ENCODE results near the gene FN3KRP. TPM values are rescaled to one million over a fixed set of nuclear protein-coding genes. Genes with fewer than 3 reads are reported as not detected.

The FN3KRP gene
- total RNA-seq, 4 donors from 2014 or later = 11.5 to 27.5 (median 17.3) TPM

DNA sequence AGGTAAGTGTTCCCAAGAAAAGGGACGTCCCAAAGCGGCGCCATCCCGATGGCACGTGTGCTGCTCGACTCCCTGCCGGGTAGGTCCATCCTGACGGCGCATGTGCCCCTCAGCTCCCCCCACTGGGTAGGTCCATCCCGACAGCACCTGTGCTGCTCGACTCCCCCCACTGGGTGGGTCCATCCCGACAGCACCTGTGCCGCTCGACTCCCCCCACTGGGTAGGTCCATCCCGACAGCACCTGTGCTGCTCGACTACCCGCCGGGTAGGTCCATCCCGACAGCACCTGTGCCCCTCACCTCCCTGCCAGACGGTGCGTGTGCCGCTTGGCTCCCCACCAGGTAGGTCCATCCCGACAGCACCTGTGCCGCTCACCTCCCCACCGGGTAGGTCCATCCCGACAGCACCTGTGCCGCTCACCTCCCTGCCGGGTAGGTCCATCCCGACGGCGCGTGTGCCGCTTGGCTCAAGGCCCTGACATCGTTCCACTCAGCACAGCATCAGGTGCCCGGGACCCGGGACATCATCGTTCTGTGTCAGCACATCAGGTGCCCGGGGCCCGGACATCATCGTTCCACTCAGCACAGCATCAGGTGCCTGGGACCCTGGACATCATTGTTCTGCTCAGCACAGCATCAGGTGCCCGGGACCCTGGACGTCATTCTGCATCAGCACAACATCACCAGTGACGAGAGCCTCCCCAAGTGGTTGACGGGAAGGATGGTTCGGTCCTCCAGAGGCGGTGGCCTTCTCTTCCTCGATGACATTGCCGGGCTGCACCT lies 13.2 kb downstream of the FN3KRP start:
- 86% methylated on average over 34 of the region's 48 CpGs for WGBS
- intact Hi-C loops (cut with DNase I) = no loop called here
- DNase-seq (ENCODE audit: extremely low spot score) = no peak
- no peak overlapping the region for H3K4me3 ChIP-seq
- TF ChIP-seq POLR2AphosphoS5 (IDR thresholded peaks at IDR 0.05) (no peak), EP300 (IDR thresholded peaks at IDR 0.05) (no peak), POLR2A (IDR thresholded peaks at IDR 0.05; ENCODE audit: low read depth) (no peak)
- TF ChIP-seq, protein P1, sequence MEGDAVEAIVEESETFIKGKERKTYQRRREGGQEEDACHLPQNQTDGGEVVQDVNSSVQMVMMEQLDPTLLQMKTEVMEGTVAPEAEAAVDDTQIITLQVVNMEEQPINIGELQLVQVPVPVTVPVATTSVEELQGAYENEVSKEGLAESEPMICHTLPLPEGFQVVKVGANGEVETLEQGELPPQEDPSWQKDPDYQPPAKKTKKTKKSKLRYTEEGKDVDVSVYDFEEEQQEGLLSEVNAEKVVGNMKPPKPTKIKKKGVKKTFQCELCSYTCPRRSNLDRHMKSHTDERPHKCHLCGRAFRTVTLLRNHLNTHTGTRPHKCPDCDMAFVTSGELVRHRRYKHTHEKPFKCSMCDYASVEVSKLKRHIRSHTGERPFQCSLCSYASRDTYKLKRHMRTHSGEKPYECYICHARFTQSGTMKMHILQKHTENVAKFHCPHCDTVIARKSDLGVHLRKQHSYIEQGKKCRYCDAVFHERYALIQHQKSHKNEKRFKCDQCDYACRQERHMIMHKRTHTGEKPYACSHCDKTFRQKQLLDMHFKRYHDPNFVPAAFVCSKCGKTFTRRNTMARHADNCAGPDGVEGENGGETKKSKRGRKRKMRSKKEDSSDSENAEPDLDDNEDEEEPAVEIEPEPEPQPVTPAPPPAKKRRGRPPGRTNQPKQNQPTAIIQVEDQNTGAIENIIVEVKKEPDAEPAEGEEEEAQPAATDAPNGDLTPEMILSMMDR (IDR thresholded peaks at IDR 0.05) = no peak
- peaks cover under 1 to 5% (median 4%) of the 10 kb centered on the region in 4 donors for H3K4me1 ChIP-seq
- H3K9me3 ChIP-seq = peaks cover 0 to 5% (median 0%) of the 10 kb centered on the region in 4 donors
- H3K27me3 ChIP-seq = no peaks in the 10 kb centered on the region
- peaks cover 9 to 57% (median 42%) of the 10 kb centered on the region in 4 donors for H3K36me3 ChIP-seq
- H3K27ac ChIP-seq (replicated peaks in 1 of 4) = no peak overlapping the region

DNA sequence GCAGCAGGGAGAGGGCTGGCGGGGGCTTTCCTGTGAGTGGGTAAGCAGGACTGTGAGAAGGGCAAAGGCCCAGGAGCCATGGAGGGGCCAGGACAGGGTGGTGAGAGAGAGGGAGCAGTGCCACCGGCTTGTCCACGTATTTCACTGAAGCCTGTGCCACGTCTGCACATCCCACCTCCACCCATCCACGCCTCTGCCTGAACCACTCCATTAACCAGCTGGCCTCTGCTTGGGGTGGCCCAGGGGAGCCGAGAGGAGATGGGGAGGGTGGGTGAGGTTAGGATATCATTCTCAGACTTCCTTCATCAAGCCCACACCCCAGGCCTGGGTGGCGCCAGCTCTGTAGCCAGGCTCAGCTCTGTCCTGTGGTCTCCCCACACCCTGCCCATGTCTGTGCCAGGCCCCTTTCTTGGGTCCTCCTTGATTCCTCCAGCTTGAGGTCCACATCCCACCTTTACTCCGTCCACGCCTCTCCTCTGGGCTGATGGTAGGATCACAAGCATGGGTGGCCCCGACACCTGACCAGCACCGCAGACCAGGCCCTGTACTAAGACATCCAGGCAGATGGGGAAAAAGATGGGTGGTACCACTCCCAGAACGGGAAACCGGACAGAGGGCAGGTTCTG lies 15.7 kb downstream of the FN3KRP start:
- Histone ChIP-seq H3K27me3 (no peaks in the 10 kb centered on the region), H3K4me3 (no peak overlapping the region), H3K27ac (replicated peaks in 1 of 4) (no peak overlapping the region), H3K9me3 (peaks cover 0 to 5% (median 0%) of the 10 kb centered on the region in 4 donors), H3K4me1 (peaks cover 10 to 26% (median 24%) of the 10 kb centered on the region in 4 donors), H3K36me3 (peaks cover 5 to 42% (median 29%) of the 10 kb centered on the region in 4 donors)
- WGBS = 93% methylated on average over 12 of the region's 13 CpGs
- intact Hi-C loops (cut with DNase I) = no loop called here
- no peak for DNase-seq (ENCODE audit: extremely low spot score)
- no peak for TF ChIP-seq POLR2AphosphoS5 (IDR thresholded peaks at IDR 0.05)
- TF ChIP-seq POLR2A (IDR thresholded peaks at IDR 0.05; ENCODE audit: low read depth) = no peak
- no peak for TF ChIP-seq EP300 (IDR thresholded peaks at IDR 0.05)
- TF ChIP-seq, protein P1 (IDR thresholded peaks at IDR 0.05) = no peak

DNA sequence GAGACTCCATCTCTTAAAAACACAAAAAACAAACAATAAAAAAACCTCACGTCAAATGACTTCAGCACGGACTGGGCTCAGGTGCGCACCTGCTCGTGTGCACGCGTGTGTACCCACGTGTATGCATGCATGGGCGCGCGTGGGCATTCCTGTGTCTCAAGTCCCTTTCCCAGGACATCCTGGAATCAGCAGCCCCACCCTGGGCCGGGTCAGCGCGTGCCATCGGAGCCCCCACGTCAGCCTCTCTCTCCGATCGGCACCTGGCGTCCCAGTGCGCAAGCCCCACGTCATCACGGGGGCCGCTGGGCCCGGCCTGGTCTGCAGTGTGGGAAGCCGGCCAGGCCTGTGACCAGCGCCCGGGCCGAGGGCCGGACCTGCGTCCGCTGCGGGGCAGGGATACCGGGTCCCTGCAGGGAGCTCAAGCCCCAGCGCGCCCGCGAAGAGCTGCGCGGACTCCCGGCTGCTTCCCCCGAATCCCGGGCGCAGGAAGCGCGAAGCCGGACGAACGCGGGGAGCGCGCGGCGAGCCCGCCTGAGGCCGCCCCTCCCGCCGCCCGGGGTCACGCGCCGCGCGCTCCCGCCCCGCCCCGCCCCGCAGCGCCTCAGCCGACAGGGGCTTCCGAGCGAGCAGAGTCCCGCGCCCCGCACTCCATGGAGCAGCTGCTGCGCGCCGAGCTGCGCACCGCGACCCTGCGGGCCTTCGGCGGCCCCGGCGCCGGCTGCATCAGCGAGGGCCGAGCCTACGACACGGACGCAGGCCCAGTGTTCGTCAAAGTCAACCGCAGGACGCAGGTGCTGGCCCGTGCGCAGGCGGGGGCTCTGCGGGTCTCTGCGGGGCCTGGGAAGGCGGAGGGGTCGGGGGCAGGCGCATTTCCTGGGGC lies 18.7 kb downstream of the FN3KRP start, which contains the start of gene FN3K:
Gene FN3K, plus strand, starts transcription at position 629 of the 880 bp plus-strand sequence. Its CDS starts 22 bp downstream, at position 651.
- Histone ChIP-seq H3K4me1 (peaks cover 10 to 35% (median 30%) of the 10 kb centered on the region in 4 donors), H3K27ac (replicated peaks in 1 of 4) (peak within 1 kb of the TSS; percentile 87 to 91 (median 88)), H3K36me3 (peaks cover 9 to 40% (median 23%) of the 10 kb centered on the region in 4 donors), H3K9me3 (peaks cover 0 to 5% (median 0%) of the 10 kb centered on the region in 4 donors), H3K27me3 (no peaks in the 10 kb centered on the region), H3K4me3 (peak within 1 kb of the TSS; percentile 78 to 94 (median 87))
- 10% methylated on average over 23 of the region's 101 CpGs for WGBS
- TF ChIP-seq POLR2A (IDR thresholded peaks at IDR 0.05; ENCODE audit: low read depth) (no peak), EP300 (IDR thresholded peaks at IDR 0.05) (peak; percentile 78), POLR2AphosphoS5 (IDR thresholded peaks at IDR 0.05) (peak; percentile 73)
- TF ChIP-seq, protein P1 (IDR thresholded peaks at IDR 0.05) = no peak
- no peak for DNase-seq (ENCODE audit: extremely low spot score)
- intact Hi-C loops (cut with DNase I) = no loop called here

DNA sequence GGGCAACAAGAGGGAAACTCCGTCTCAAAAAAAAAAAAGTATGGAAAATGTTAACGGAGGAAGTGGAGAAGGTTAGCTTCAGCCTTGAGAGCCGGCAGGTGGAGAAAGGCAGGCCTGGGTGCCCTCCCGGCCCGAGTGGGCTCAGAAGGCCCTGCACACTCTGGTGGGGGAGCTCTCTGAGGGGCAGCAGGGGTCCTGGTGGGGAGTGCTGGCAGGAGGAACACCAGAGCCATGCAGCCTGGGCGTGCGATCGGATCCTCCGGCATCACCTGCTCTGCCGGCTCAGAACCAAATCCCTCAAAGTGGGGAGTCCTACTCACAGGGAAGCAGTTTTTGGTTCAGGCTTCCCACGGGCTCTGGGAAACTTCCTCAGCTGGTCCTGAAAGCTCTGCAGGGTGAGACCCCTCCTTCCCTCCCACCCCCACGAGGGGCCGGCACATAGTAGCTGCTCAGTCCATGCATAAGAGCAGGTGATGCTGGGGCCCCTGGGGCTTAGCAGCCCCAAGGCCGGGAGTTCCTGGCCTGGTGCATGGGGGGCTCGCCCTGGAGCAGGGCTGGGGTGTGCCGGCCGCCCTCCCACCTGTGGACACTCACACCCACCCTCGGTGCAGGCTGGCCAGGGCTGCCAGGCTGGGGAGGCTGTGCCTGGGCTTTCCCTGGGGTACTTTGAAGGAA lies 20.1 kb downstream of the FN3KRP start:
- 76% methylated on average over 11 of the region's 18 CpGs for WGBS

More for the DNA sequence above, 20.1 kb downstream of the FN3KRP start:
- no peak for DNase-seq (ENCODE audit: extremely low spot score)
- Histone ChIP-seq H3K4me3 (peak overlapping the region; percentile 12 to 94 (median 84)), H3K27me3 (no peaks in the 10 kb centered on the region), H3K36me3 (peaks cover 23 to 44% (median 34%) of the 10 kb centered on the region in 4 donors), H3K4me1 (peaks cover 10 to 35% (median 30%) of the 10 kb centered on the region in 4 donors), H3K27ac (replicated peaks in 1 of 4) (peak overlapping the region; percentile 87 to 91 (median 88)), H3K9me3 (peaks cover 0 to 14% (median 2%) of the 10 kb centered on the region in 4 donors)
- intact Hi-C loops (cut with DNase I) = no loop called here
- TF ChIP-seq, protein P1 (IDR thresholded peaks at IDR 0.05) = no peak
- TF ChIP-seq EP300 (IDR thresholded peaks at IDR 0.05) = no peak
- TF ChIP-seq POLR2AphosphoS5 (IDR thresholded peaks at IDR 0.05) = no peak
- no peak for TF ChIP-seq POLR2A (IDR thresholded peaks at IDR 0.05; ENCODE audit: low read depth)

All from esophagus muscularis mucosa (tissue), 4 donors.